ENCODE measurements around the gene SCAMP1.
A peak's percentile ranks its signal among the peaks of the same experiment; 100 is the strongest.

SCAMP1 gene

DNA sequence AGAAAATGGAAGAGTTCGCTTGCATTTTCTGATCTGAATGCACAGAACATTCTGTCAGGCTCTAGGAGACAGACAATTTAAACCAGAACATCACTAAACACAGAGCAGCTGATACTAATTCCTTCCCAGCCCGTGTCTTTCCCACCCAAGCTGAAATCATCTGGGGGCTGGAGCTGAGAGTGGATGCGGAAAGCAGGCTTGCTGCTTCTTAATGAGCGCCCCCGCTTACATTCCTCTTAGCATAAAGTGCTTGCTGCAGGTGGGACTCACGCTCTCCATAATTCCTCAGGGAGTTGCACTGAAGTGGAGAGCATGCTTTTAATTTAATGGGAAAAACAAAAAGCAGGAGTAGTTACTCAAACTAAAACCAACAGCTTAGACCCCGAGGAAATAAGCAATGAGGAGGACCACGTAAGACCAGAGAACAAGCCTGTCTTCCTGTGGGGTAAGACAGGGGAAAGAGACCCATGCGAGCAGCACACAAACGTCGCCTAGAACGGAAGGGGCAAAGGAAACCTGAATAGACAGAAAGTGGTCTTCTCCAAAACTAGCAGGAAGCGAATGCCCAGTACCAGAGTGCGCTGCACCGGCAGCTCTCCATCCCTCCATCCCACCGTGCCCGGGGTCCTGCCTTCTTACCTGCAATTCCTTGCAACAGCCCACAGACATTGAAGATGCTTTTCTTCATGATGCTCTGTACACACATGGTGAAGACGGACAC, 148.9 kb downstream of the SCAMP1 start:
- Histone ChIP-seq H3K36me3 (replicated peaks) (no peaks in the 10 kb centered on the region), H3K4me3 (ENCODE audit: low read depth, low read length) (peak overlapping the region; percentile 52), H3K27ac (no peak overlapping the region), H3K27me3 (replicated peaks) (no peaks in the 10 kb centered on the region)
- in situ Hi-C loops (cut with HindIII; ENCODE audit: low pct_ligation_motif_present, low sequenced_read_pairs), result no loop called here
- TF ChIP-seq CTCF (IDR thresholded peaks at IDR 0.05; ENCODE audit: low read depth, low read length, missing control alignments), result no peak
- DNase-seq, result no peak

- H3K4me3 ChIP-seq (ENCODE audit: low read depth, low read length), result peak overlapping the region; percentile 52
- in situ Hi-C loops (cut with HindIII; ENCODE audit: low pct_ligation_motif_present, low sequenced_read_pairs), result no loop called here
- no peak for DNase-seq
- no peaks in the 10 kb centered on the region for H3K36me3 ChIP-seq (replicated peaks)
- peak overlapping the region; percentile 16 for H3K27ac ChIP-seq
- peak; percentile 50 for TF ChIP-seq CTCF (IDR thresholded peaks at IDR 0.05; ENCODE audit: low read depth, low read length, missing control alignments)
- H3K27me3 ChIP-seq (replicated peaks), result no peaks in the 10 kb centered on the region
Measured at GRCh38 chr5:78509884-78510769, 149.7 kb downstream of the SCAMP1 start.

GRCh38 chr5:78511121-78511906, 150.9 kb downstream of the SCAMP1 start:
- H3K4me3 ChIP-seq (ENCODE audit: low read depth, low read length), result no peak overlapping the region
- H3K27ac ChIP-seq, result no peak overlapping the region
- in situ Hi-C loops (cut with HindIII; ENCODE audit: low pct_ligation_motif_present, low sequenced_read_pairs), result no loop called here
- DNase-seq, result no peak
- no peaks in the 10 kb centered on the region for H3K27me3 ChIP-seq (replicated peaks)
- no peaks in the 10 kb centered on the region for H3K36me3 ChIP-seq (replicated peaks)
- TF ChIP-seq CTCF (IDR thresholded peaks at IDR 0.05; ENCODE audit: low read depth, low read length, missing control alignments), result no peak

DNA sequence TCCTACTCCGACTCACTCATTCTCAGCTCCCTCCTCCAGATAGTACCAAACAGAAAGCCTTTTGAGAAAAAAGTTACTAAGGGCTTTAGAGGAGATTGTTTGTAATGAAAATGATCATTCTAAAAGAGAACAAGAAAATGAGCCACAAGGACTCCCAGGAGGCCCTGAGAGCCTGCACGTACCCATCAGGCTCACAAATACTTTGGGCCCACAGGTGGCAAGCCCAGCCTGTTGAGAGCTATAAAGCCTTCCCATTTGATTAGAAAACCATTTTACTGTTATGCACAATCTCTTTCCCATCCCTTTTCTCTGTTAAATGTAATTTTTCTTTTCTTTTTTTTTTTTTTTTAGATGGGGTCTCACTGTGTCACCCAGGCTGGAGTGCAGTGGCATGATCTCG, 152.0 kb downstream of the SCAMP1 start:
- TF ChIP-seq CTCF (IDR thresholded peaks at IDR 0.05; ENCODE audit: low read depth, low read length, missing control alignments), result no peak
- in situ Hi-C loops (cut with HindIII; ENCODE audit: low pct_ligation_motif_present, low sequenced_read_pairs), result no loop called here

DNA sequence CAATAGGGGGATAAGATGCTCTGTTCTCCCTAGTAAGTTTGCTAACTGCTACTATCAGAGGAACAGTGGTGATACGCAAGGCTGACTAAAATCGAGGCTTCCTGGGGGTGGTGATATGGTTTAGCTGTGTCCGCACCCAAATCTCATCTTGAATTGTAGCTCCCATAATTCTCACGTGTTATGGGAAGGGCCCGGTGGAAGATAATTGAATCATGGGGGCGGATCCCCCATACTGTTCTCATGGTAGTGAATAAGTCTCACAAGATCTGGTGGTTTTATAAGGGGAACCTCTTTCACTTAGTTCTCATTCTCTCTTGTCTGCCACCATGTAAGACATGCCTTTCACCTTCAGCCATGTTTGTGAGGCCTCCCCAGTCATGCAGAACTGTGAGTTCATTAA, 153.0 kb downstream of the SCAMP1 start:
- TF ChIP-seq CTCF (IDR thresholded peaks at IDR 0.05; ENCODE audit: low read depth, low read length, missing control alignments), result no peak
- DNase-seq, result no peak
- Histone ChIP-seq H3K36me3 (replicated peaks) (no peaks in the 10 kb centered on the region), H3K27ac (no peak overlapping the region), H3K4me3 (ENCODE audit: low read depth, low read length) (no peak overlapping the region), H3K27me3 (replicated peaks) (no peaks in the 10 kb centered on the region)
- in situ Hi-C loops (cut with HindIII; ENCODE audit: low pct_ligation_motif_present, low sequenced_read_pairs), result no loop called here

More for the DNA sequence above, 152.0 kb downstream of the SCAMP1 start:
- Histone ChIP-seq H3K27ac (no peak overlapping the region), H3K27me3 (replicated peaks) (no peaks in the 10 kb centered on the region), H3K36me3 (replicated peaks) (no peaks in the 10 kb centered on the region), H3K4me3 (ENCODE audit: low read depth, low read length) (no peak overlapping the region)
- DNase-seq, result no peak
